NCI-H187 (cell line): ENCODE results near the gene HUS1.

Experiments
- DNase-seq, 2 experiments: peaks; one replicate each; lab custom pipeline; 2025; lab: John Stamatoyannopoulos, UW

HUS1 gene

GRCh38 chr7:47979832-47980181 lies 392 bp upstream of the HUS1 start:
- no peak for DNase-seq

GRCh38 chr7:47978790-47979144 lies 648 bp downstream of the HUS1 start:
- no peak for DNase-seq

- DNase-seq, result no peak
These were observed 5.7 kb downstream of the HUS1 start for GRCh38 chr7:47973739-47974138.

- no peak for DNase-seq
These were observed 8.7 kb downstream of the HUS1 start for GRCh38 chr7:47970761-47971160.

- no peak for DNase-seq
These were observed 10.3 kb downstream of the HUS1 start for GRCh38 chr7:47968847-47969774.

GRCh38 chr7:47967708-47968107 lies 11.7 kb downstream of the HUS1 start:
- DNase-seq, result no peak

GRCh38 chr7:47967123-47967522 lies 12.3 kb downstream of the HUS1 start:
- no peak for DNase-seq

GRCh38 chr7:47965456-47965855 lies 14.0 kb downstream of the HUS1 start:
- no peak for DNase-seq

- DNase-seq, result no peak
These were observed 17.2 kb downstream of the HUS1 start for GRCh38 chr7:47962262-47962661.

- DNase-seq, result no peak
These were observed 22.3 kb downstream of the HUS1 start for GRCh38 chr7:47957156-47957555.

GRCh38 chr7:47956220-47956619 lies 23.2 kb downstream of the HUS1 start:
- DNase-seq, result no peak

GRCh38 chr7:47954231-47954911 lies 25.0 kb downstream of the HUS1 start:
- DNase-seq, result no peak

GRCh38 chr7:47953822-47954221 lies 25.6 kb downstream of the HUS1 start:
- DNase-seq, result no peak

- no peak for DNase-seq
These were observed 27.2 kb downstream of the HUS1 start for GRCh38 chr7:47952224-47952623.

GRCh38 chr7:47951374-47951773 lies 28.0 kb downstream of the HUS1 start:
- DNase-seq, result no peak

GRCh38 chr7:47950714-47951113 lies 28.7 kb downstream of the HUS1 start:
- no peak for DNase-seq

- DNase-seq, result no peak
These were observed 29.7 kb downstream of the HUS1 start for GRCh38 chr7:47949703-47950102.

- no peak for DNase-seq
These were observed 31.1 kb downstream of the HUS1 start, which contains the start of gene PKD1L1 for GRCh38 chr7:47948141-47948790. PKD1L1 (minus strand) TSS chr7:47948466; CDS start chr7:47948440, 26 bp downstream.

- DNase-seq, result no peak
These were observed 32.1 kb downstream of the HUS1 start for GRCh38 chr7:47947355-47947749.

- DNase-seq, result no peak
These were observed 32.6 kb downstream of the HUS1 start for GRCh38 chr7:47946581-47947354.

GRCh38 chr7:47945261-47946015 lies 34.0 kb downstream of the HUS1 start:
- DNase-seq, result peak; percentile 14 to 30
